Epidermal melanocyte (primary cell): ENCODE measurements around the gene HADHA.
"Not testable (repeated sequence)": the region's sequence is repeated elsewhere in the genome, so short reads cannot be mapped to it uniquely, and the experiment has no call there.

Experiments
- DNase-seq: peaks from one replicate; pipeline ENCODE4 v3.0.0; 2011; ENCODE audit warnings: low spot score; ENCODE audit not compliant: insufficient read length

The HADHA gene

GRCh38 chr2:26244309-26245230 is at the start of gene HADHA, which contains the start of gene HADHB:
TSS of gene HADHA (minus strand) at chr2:26244632. CDS start at chr2:26244596, 36 bp downstream.
TSS of gene HADHB (plus strand) at chr2:26244939. CDS start at chr2:26254255, 9,316 bp downstream.
- DNase-seq = peak; percentile 65

GRCh38 chr2:26292646-26293045 is 48.2 kb upstream of the HADHA start:
- DNase-seq = no peak

- no peak for DNase-seq
Observed at GRCh38 chr2:26290001-26290400, 45.6 kb upstream of the HADHA start.

- DNase-seq = no peak
Observed at GRCh38 chr2:26285931-26286330, 41.5 kb upstream of the HADHA start.

GRCh38 chr2:26284132-26284531 is 39.7 kb upstream of the HADHA start:
- no peak for DNase-seq

- DNase-seq = no peak
Observed at GRCh38 chr2:26283606-26284005, 39.2 kb upstream of the HADHA start.

GRCh38 chr2:26281226-26281625 is 36.8 kb upstream of the HADHA start:
- no peak for DNase-seq

- no peak for DNase-seq
Observed at GRCh38 chr2:26279886-26280285, 35.5 kb upstream of the HADHA start.

GRCh38 chr2:26276484-26277227 is 32.2 kb upstream of the HADHA start:
- no peak for DNase-seq

GRCh38 chr2:26274058-26274613 is 29.7 kb upstream of the HADHA start:
- DNase-seq = peak; percentile 22

GRCh38 chr2:26273501-26273900 is 29.1 kb upstream of the HADHA start:
- DNase-seq = no peak

GRCh38 chr2:26270373-26270772 is 25.9 kb upstream of the HADHA start:
- no peak for DNase-seq

GRCh38 chr2:26269571-26270158 is 25.2 kb upstream of the HADHA start:
- no peak for DNase-seq

GRCh38 chr2:26268670-26269385 is 24.4 kb upstream of the HADHA start:
- not testable (repeated sequence) for DNase-seq

- DNase-seq = no peak
Observed at GRCh38 chr2:26268213-26268612, 23.8 kb upstream of the HADHA start.

GRCh38 chr2:26258836-26259235 is 14.4 kb upstream of the HADHA start:
- DNase-seq = not testable (repeated sequence)

GRCh38 chr2:26255759-26256384 is 11.4 kb upstream of the HADHA start:
- no peak for DNase-seq

- no peak for DNase-seq
Observed at GRCh38 chr2:26251893-26252292, 7.5 kb upstream of the HADHA start.

GRCh38 chr2:26249625-26250024 is 5.2 kb upstream of the HADHA start:
- no peak for DNase-seq

GRCh38 chr2:26246818-26247217 is 2.4 kb upstream of the HADHA start:
- no peak for DNase-seq
